ENCODE results near the gene SBF2. TPM values are rescaled to one million over a fixed set of nuclear protein-coding genes. Genes with fewer than 3 reads are reported as not detected.

Gene SBF2
- total RNA-seq, 1 experiment from 2014 or later, result 30.2 TPM

DNA sequence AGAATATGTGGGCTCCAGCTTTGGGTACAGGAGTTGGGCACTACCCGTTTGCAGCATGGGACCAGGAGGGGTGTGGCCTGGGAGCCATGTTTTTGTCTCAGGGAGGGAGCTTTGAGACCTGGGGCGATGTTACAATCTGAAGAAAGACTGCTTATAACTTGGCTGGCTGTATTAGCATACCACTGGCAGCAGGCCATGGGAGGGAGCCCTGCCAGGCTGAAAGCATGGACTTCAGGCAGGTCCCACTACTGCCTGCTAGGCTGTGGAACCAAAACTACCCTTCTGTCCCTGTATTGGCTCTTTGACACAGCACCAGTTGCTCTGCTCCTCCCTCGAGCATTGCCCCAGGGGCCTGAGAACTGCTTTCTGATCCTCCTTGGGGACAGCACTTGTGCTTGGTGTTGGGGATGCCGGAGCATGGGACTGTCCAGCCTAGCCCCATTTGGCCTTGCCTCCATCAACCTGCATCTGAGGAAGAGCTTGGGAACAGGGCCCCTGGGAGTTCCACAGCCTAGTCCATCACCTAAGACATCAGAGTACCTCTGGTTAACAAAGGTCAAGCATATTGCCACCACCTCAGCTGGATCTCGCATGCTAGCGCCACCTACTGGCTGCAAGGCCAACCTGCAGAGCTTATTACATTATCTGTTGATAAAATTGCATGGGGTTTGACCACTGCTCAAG is 217.4 kb downstream of the SBF2 start:
- Histone ChIP-seq H2AK5ac (ENCODE audit: insufficient read length, low read length) (no peak overlapping the region), H3K27me3 (ENCODE audit: insufficient read depth, low read length) (no peaks in the 10 kb centered on the region), H4K5ac (ENCODE audit: insufficient read length, low read depth, low read length) (no peak overlapping the region), H3K79me1 (ENCODE audit: insufficient read depth, low read depth, low read length, poor library complexity, severe bottlenecking) (no peaks in the 10 kb centered on the region), H2AFZ (ENCODE audit: low read length) (no peak overlapping the region), H3T11ph (ENCODE audit: low read length) (no peak overlapping the region), H2BK12ac (ENCODE audit: insufficient read length, low read depth, low read length) (no peak overlapping the region), H3K14ac (ENCODE audit: insufficient read depth, low read length) (no peak overlapping the region), H3K9me3 (ENCODE audit: control insufficient read depth, low read depth, low read length) (no peaks in the 10 kb centered on the region), H2BK20ac (ENCODE audit: low read depth, low read length, poor library complexity, severe bottlenecking) (no peak overlapping the region), H3K18ac (ENCODE audit: insufficient read length, low read depth, low read length) (no peak overlapping the region), H3K4me2 (ENCODE audit: insufficient read depth, insufficient read length, low read length) (no peak overlapping the region), H3K27ac (ENCODE audit: insufficient read length, low read depth, low read length) (no peak overlapping the region), H3K79me2 (ENCODE audit: insufficient read depth, low read length) (no peaks in the 10 kb centered on the region), H3K4ac (ENCODE audit: low read depth, low read length) (no peak overlapping the region), H4K8ac (replicated peaks; ENCODE audit: insufficient read length, low read depth, low read length) (no peak overlapping the region), H2BK120ac (ENCODE audit: low read depth, low read length, poor library complexity, severe bottlenecking) (no peak overlapping the region), H3K4me1 (ENCODE audit: insufficient read depth, low read length) (no peaks in the 10 kb centered on the region), H3K23ac (ENCODE audit: insufficient read length, low read depth, low read length) (no peak overlapping the region), H3K56ac (ENCODE audit: insufficient read length, low read depth, low read length) (no peak overlapping the region), H3K9ac (ENCODE audit: extremely low read depth, insufficient read length, low read length) (no peak overlapping the region), H2BK5ac (ENCODE audit: insufficient read length, low read length) (no peak overlapping the region), H4K20me1 (ENCODE audit: control insufficient read depth, insufficient read depth, insufficient read length) (no peaks in the 10 kb centered on the region), H3K23me2 (ENCODE audit: insufficient read length, low read depth, low read length, poor library complexity, severe bottlenecking) (no peaks in the 10 kb centered on the region), H4K91ac (ENCODE audit: insufficient read length, low read depth, low read length) (no peak overlapping the region), H2BK15ac (ENCODE audit: low read depth, low read length) (no peak overlapping the region)
- TF ChIP-seq, protein P1, sequence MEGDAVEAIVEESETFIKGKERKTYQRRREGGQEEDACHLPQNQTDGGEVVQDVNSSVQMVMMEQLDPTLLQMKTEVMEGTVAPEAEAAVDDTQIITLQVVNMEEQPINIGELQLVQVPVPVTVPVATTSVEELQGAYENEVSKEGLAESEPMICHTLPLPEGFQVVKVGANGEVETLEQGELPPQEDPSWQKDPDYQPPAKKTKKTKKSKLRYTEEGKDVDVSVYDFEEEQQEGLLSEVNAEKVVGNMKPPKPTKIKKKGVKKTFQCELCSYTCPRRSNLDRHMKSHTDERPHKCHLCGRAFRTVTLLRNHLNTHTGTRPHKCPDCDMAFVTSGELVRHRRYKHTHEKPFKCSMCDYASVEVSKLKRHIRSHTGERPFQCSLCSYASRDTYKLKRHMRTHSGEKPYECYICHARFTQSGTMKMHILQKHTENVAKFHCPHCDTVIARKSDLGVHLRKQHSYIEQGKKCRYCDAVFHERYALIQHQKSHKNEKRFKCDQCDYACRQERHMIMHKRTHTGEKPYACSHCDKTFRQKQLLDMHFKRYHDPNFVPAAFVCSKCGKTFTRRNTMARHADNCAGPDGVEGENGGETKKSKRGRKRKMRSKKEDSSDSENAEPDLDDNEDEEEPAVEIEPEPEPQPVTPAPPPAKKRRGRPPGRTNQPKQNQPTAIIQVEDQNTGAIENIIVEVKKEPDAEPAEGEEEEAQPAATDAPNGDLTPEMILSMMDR (conservative IDR thresholded peaks at IDR 0.05), result peak; percentile 96
- H3K27me3 Mint-ChIP-seq (ENCODE audit: low read depth), result no peaks in the 10 kb centered on the region
- peaks cover 28 to 30% of the 10 kb centered on the region in 2 experiments for H3K9me3 Mint-ChIP-seq
- DNase-seq, result peak; percentile 77
- H3K36me3 Mint-ChIP-seq (ENCODE audit: insufficient read depth in 1 of 3, low read depth in 3 of 3), result peaks cover 9 to 33% (median 22%) of the 10 kb centered on the region in 3 experiments
- no peak overlapping the region for H3K27ac Mint-ChIP-seq
- H3K4me3 Mint-ChIP-seq, result no peak overlapping the region
- no CpG with 5 or more reads among the region's 6 CpGs for WGBS (ENCODE audit: extremely low coverage, insufficient read length, low lambda C conversion rate)
- peaks cover 5 to 11% of the 10 kb centered on the region in 2 experiments for H3K4me1 Mint-ChIP-seq

Measured in H9 (cell line).